GM18517 (cell line): Measurements from ENCODE around the gene SUPT4H1.

ENCODE experiments used
- ATAC-seq: cut with Tn5 transposase; IDR thresholded peaks from one replicate; pipeline ENCODE4 v1.9.1; 2021; ENCODE audit warnings: mild to moderate bottlenecking, moderate library complexity; ENCODE audit not compliant: unreplicated experiment

The SUPT4H1 gene

GRCh38 chr17:58331815-58332777 is 19.9 kb downstream of the SUPT4H1 start:
- ATAC-seq, result no peak

- ATAC-seq, result no peak
Measured at GRCh38 chr17:58330997-58331814, 20.8 kb downstream of the SUPT4H1 start.

DNA sequence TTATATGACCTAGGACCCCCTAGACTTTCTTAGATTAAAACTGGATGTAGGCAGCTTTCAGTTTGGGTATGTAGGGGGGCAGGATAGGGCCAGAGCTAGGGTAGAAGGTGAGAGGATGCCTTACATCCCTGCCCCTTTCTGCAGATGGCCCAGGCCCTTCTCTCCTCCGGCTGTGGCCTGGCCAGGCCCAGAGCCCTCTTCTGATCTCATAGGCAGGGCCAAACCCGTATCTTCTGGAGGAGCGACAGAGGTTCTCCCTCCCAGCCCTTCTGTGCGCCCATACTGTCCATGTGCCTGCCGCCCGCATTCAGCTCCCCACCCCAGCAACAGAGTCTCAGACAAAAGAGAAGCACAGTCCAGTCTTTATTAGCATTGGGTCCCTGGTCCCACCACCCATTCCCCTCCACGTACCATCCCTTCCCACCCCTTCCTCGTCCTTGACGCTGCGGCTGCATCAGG is 21.4 kb downstream of the SUPT4H1 start:
- no peak for ATAC-seq

- peak; percentile 35 for ATAC-seq
Measured at GRCh38 chr17:58329810-58330537, 22.0 kb downstream of the SUPT4H1 start.

- ATAC-seq, result peak; percentile 39
Measured at GRCh38 chr17:58329035-58329809, 22.8 kb downstream of the SUPT4H1 start.

DNA sequence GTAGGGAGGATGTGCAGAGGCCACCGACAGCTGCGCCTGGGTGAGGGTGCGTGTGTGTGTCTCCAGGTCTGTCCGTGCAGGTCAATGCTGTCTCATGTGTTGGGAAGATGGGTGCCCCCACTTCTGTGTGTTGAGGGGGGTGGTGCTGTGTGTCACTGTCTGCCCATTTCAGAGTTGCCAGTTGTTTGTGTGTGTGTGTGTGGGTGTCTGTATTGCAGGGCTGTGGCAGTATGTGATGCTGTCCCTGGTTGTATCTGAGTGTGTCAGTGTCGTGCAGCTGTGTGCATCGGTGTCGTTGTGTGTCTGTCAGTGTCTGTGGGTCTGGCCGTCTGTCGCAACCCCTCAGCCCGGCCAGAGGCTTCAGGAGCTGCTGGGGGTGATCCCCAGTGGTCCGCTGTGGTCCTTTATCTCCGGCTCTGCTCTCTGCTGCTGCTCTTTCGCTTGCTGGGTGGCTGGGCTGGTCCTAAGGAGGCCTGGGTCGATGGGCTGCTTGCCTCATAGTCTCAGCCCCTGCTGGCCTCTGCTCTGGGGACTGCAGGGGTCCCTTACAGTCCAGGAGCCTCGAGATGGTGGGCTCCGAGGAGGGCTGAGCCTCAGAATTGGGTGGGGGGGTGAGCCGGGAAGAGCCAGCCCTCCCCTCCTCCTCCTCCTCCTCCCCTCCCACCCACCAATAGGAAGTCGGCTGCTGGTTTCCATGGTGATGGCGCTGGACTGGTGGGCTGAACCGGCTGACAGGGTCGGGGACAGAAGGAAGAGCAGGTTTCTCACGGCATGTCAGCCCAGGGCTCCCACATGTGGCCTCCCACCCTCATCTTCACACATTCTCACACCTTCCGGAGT is 23.6 kb downstream of the SUPT4H1 start, which contains the start of gene TSPOAP1:
Gene TSPOAP1 (minus strand): TSS at position 601 of the 840 bp plus-strand sequence. CDS start 875 bp downstream, outside the sequence.
- no peak for ATAC-seq

DNA sequence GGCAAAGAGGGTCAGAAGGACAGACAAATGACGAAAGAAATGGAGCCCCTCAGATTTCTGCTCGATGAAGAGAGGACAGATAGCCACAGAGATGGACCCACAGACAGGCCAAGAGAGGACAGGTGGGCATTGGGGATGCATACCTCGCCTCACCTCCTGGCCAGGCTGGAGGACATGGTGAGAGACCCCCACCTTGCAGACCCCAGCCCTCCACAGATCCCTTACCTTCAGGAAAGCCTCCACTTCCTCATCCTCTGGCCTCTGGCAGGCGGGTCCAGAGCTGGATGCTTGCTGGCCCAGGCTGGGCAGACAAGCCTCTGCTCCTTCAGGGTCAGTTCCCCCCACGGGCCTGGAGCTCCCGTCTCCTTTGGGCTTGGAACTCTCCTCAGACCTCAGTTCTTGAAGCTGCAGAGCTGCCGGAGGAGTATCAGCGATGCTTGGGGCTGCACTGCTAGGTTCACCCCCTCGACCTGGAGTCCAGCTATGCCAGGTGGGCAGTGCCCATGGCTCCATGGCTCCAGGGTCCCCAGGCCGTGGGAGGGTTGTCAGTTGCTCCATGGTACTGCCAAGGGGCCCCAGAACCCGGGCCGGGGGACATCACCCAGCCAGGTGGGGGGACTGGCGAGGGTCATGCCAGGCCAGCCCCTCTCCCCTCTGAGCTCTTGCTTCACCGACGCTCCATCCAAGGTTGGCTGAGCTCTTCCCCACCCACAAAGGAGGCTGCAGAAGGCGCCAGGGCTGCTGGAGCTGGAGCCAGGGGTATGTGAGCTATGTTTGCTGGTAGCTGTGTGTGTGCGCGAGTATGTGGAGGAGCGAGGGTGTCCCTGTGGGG is 24.4 kb downstream of the SUPT4H1 start:
- no peak for ATAC-seq

DNA sequence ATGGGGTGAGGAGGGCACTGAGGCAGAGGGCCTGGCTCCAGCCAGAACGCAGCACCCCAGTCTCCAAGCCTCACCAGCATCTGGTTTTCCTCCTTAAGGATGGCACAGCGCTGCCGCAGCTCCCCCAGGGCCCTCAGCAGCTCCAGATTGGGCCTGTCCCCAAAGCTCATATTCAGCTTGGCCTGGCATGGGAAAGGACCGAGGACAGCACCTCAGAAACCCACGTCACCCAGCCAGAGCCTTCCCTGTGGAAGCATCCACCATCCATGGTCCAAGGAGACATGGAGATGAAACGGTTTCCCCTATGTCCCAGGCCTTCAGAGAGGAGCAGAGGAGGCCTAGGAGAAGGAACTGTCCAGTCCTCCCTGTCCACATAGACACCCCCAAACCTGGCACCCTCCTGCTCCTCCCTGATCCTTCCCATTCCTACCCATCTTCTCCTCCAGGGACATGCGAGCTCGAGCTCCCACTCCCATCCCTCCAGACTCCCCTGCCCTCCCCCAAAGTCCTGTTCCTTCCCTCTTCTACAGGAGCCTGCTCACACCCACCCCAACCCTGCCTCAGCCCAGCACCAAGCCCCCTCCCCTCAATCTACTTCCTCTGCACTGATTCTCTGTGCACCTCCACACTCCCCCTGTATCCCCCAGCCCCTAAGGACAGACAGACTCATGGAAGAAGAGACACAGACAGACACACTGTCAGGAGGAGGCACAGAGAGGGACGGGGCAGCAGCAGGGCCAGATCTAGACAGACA is 25.2 kb downstream of the SUPT4H1 start:
- ATAC-seq, result no peak

- ATAC-seq, result no peak
Measured at GRCh38 chr17:58325976-58326468, 26.0 kb downstream of the SUPT4H1 start.

- no peak for ATAC-seq
Measured at GRCh38 chr17:58325289-58325726, 26.7 kb downstream of the SUPT4H1 start.

DNA sequence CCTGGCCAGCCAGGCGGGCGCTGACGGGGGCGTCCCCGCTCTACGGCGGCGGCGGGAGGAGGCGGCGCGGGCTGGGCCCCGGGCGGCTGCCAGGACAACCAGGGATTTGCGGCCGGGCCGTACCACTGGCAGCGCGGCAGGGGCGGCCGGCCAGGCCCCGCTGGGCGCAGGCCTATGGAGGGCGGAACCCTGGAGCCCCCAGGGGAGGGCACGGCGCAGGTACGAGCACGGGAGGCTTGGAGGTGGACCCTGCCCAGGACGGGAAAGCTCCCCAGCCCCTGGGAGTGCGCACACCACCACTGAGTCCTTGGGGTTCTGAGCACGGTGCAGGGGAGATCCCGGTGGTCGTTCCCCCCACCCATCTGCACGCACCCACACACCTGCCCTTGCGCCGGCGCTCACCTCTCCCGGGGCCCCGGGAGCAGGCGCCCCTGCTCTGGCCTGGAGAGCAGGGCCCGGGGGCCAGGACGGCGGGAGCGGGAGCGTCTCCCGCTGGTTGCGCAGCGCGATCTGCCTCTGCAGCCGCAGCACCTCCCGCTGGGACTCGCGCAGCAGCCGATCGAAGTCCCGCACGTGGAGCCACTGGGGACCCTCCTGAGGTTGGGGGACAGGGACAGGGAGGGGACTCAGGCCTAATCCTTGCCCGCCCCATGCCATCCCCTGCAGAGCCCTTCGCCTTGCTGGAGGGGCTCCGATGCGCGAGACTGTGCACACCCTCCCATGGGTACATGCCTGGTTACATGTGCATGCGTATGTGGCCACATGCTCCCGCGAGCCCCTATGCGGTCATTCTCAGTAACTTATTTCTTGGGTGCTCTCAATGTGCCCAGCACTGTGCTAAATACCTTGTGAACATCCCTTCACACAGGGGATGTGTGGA is 27.4 kb downstream of the SUPT4H1 start:
- ATAC-seq, result no peak

- ATAC-seq, result no peak
Measured at GRCh38 chr17:58324056-58324408, 28.0 kb downstream of the SUPT4H1 start.

DNA sequence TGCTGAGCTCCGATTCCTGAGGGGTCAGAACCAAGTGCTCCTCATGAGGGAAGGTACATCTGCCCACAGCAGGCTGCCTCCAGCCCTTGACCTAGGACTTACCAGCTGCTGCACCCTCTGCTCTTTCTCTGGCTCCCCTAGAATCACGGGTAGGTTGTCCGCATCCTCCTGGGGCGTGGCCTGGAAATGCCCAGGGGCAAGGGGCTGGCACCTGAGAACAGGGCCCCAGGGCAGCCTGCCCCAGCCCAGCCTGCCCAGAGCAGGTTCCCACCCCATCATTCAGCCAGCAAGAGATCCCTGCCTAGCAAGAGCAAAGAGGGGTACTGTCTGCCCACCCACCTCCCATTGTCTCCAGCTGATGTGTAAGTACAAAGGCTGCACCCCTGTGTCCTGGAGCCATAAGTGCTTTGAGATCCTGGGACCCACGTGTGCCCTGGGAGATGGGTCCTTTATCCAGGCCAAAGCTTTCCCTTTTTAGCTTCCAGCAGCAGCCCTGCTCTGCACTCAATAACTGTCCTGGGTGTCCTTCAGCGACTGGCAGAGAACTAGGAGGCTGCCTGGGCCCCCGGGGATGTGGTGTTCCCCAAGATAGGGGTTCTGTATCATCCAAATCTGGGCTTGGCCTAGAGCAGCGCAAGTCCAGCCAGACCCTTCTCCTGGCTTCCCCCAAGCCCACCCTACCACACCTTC is 28.5 kb downstream of the SUPT4H1 start:
- no peak for ATAC-seq

GRCh38 chr17:58322581-58323185 is 29.3 kb downstream of the SUPT4H1 start:
- no peak for ATAC-seq
